ENCODE measurements around the gene PLPP3. TPM values are rescaled to one million over a fixed set of nuclear protein-coding genes. Genes with fewer than 3 reads are reported as not detected.

PLPP3 gene
- total RNA-seq, 1 experiment from 2014 or later, result 26.5 TPM

GRCh38 chr1:56493826-56494225 lies 85.5 kb downstream of the PLPP3 start:
- DNase-seq (ENCODE audit: low read depth, low spot score), result no peak
- in situ Hi-C loops (cut with HindIII; ENCODE audit: low pct_unique_long_range_greater_than_20kb, low sequenced_read_pairs), result no loop called here

GRCh38 chr1:56491441-56491840 lies 87.9 kb downstream of the PLPP3 start:
- in situ Hi-C loops (cut with HindIII; ENCODE audit: low pct_unique_long_range_greater_than_20kb, low sequenced_read_pairs), result no loop called here
- no peak for DNase-seq (ENCODE audit: low read depth, low spot score)

DNA sequence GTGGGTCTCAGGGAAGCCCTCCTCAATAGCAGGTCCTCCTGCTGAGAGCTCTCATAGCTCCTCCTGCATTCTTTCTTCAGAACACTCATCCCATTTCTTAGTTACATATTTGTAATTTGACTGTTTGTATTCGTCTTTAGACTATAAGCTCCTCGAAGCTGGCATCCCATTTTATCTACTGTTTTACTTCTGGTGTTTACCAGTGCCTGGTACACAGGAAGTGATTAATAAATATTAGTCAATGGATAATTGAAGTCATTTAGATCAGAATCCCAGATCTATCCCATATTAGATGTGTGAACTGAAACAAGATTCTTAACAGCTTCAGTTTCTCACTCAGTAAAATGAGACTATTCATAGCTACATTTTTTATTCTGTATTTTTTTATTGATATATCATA lies 88.7 kb downstream of the PLPP3 start:
- no peak for DNase-seq (ENCODE audit: low read depth, low spot score)
- in situ Hi-C loops (cut with HindIII; ENCODE audit: low pct_unique_long_range_greater_than_20kb, low sequenced_read_pairs), result no loop called here

DNA sequence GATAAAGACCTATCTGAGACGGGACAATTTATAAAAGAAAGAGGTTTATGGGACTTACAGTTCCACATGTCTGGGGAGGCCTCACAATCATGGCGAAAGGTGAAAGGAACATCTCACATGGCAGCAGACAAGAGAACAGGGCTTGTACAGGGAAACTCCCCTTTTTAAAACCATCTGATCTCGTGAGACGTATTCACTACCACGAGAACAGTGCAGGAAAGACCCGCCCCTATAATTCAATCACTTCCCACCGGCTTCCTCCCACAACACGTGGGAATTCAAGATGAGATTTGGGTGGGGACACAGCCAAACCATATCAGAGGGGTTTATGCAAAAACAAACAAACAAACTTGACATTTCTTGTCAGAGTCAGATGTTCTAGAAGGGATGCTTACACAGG lies 89.7 kb downstream of the PLPP3 start:
- in situ Hi-C loops (cut with HindIII; ENCODE audit: low pct_unique_long_range_greater_than_20kb, low sequenced_read_pairs), result no loop called here
- DNase-seq (ENCODE audit: low read depth, low spot score), result no peak

GRCh38 chr1:56484695-56485094 lies 94.7 kb downstream of the PLPP3 start:
- no peak for DNase-seq (ENCODE audit: low read depth, low spot score)
- in situ Hi-C loops (cut with HindIII; ENCODE audit: low pct_unique_long_range_greater_than_20kb, low sequenced_read_pairs), result no loop called here

DNA sequence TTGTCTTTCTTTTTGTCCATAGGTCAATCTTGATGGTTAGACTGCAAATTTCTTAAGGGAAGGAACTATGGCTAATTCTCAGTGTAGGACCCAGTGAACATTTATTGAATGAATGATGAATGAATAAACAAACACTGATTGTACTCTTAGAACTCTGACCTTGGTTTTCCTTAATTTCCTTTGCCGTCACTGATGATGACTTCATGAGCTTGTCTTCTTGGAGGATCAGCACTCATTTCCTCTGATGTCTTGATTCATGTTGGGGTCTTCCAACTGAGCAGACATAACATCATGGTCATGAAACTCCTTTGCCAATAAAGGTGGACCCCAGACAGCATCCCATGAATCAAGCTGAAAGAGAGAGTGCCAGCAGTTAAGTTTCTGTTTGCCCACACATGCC lies 96.3 kb downstream of the PLPP3 start:
- in situ Hi-C loops (cut with HindIII; ENCODE audit: low pct_unique_long_range_greater_than_20kb, low sequenced_read_pairs), result no loop called here
- no peak for DNase-seq (ENCODE audit: low read depth, low spot score)

DNA sequence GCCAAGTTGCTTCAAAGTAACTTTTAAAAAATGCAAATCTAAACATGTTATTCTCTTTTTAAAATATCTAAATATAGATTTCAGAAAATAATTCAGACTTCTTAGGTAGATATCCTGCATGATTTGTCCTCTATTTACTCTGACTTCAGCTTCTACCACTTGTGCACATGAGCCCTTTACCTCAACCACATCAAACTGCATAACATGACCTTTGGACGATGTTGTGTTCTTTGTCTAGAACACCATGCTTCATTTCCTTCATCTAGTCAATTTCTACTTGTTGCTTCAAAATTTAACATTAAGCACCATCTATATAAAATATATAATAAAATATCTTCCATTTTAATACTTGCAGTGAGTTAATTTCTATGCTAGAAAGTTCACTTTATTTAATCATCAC lies 96.9 kb downstream of the PLPP3 start:
- in situ Hi-C loops (cut with HindIII; ENCODE audit: low pct_unique_long_range_greater_than_20kb, low sequenced_read_pairs), result no loop called here
- DNase-seq (ENCODE audit: low read depth, low spot score), result no peak

- DNase-seq (ENCODE audit: low read depth, low spot score), result no peak
- in situ Hi-C loops (cut with HindIII; ENCODE audit: low pct_unique_long_range_greater_than_20kb, low sequenced_read_pairs), result no loop called here
Measured at GRCh38 chr1:56481140-56481694, 98.1 kb downstream of the PLPP3 start.

DNA sequence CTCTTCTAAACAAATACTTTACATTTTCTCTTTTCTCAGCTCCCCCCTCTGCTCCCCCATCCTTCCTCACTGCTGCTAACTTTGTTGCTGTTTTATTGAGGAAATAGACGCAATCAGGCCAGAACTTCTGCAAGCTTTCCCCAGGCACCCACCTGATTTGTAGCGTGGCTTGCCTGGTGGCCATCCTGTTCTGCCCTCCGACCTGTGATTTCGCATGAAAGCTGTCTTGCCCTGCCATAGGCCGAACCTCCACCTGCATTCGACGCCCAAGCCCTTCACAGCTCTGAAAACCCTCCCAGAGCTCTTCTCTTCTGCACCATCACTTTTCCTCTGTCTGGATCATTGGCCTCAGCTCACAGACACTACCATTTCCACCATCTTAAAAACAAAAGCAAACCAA lies 100.6 kb downstream of the PLPP3 start:
- in situ Hi-C loops (cut with HindIII; ENCODE audit: low pct_unique_long_range_greater_than_20kb, low sequenced_read_pairs), result no loop called here
- DNase-seq (ENCODE audit: low read depth, low spot score), result no peak

GRCh38 chr1:56477164-56478111 lies 101.9 kb downstream of the PLPP3 start:
- in situ Hi-C loops (cut with HindIII; ENCODE audit: low pct_unique_long_range_greater_than_20kb, low sequenced_read_pairs), result no loop called here
- DNase-seq (ENCODE audit: low read depth, low spot score), result peak; percentile 28

- no peak for DNase-seq (ENCODE audit: low read depth, low spot score)
- in situ Hi-C loops (cut with HindIII; ENCODE audit: low pct_unique_long_range_greater_than_20kb, low sequenced_read_pairs), result no loop called here
Measured at GRCh38 chr1:56473582-56474270, 105.6 kb downstream of the PLPP3 start.

DNA sequence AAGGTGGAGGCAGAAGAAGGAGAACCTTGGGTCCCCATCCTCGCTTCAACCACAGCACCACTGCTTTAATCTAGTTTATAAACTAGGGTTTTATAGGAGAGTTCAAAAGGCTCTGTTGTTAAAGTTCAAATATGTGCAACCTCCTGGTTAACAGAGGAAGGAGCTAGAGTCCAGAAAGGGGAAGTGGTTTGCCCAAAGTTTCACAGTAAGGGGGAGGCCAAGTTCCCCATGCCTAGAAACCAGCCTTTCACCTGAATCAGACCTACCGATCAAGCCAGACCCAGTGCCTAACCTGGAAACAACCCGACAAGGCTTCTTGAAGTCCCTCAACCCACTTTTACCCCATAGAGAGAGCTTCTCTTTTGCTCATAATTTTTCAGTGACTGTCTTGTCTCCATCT lies 106.5 kb downstream of the PLPP3 start:
- in situ Hi-C loops (cut with HindIII; ENCODE audit: low pct_unique_long_range_greater_than_20kb, low sequenced_read_pairs), result no loop called here
- DNase-seq (ENCODE audit: low read depth, low spot score), result no peak

- in situ Hi-C loops (cut with HindIII; ENCODE audit: low pct_unique_long_range_greater_than_20kb, low sequenced_read_pairs), result no loop called here
- no peak for DNase-seq (ENCODE audit: low read depth, low spot score)
Measured at GRCh38 chr1:56469640-56470371, 109.6 kb downstream of the PLPP3 start.

GRCh38 chr1:56468518-56468917 lies 110.8 kb downstream of the PLPP3 start:
- in situ Hi-C loops (cut with HindIII; ENCODE audit: low pct_unique_long_range_greater_than_20kb, low sequenced_read_pairs), result no loop called here
- DNase-seq (ENCODE audit: low read depth, low spot score), result no peak

GRCh38 chr1:56466538-56466937 lies 112.8 kb downstream of the PLPP3 start:
- in situ Hi-C loops (cut with HindIII; ENCODE audit: low pct_unique_long_range_greater_than_20kb, low sequenced_read_pairs), result no loop called here
- DNase-seq (ENCODE audit: low read depth, low spot score), result no peak

DNA sequence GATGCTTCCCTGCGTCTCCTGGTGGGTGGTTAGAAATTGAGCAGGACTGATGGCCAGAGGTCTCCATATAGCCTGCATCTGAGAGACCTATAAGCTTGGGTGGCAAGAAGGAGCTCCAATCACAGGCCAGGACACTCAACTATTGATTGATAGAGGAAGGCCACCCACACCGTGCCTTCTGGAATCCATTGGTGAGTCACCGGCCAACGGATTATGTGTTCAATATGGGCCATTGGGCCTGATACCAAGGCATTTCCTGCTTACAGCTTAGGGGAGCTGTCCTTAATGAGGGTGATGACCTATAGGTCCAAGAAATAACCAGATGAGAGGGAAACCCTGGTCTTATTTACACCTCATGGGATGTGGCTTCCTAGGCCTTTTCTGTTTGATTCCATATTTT lies 115.1 kb downstream of the PLPP3 start:
- DNase-seq (ENCODE audit: low read depth, low spot score), result no peak
- in situ Hi-C loops (cut with HindIII; ENCODE audit: low pct_unique_long_range_greater_than_20kb, low sequenced_read_pairs), result no loop called here

DNA sequence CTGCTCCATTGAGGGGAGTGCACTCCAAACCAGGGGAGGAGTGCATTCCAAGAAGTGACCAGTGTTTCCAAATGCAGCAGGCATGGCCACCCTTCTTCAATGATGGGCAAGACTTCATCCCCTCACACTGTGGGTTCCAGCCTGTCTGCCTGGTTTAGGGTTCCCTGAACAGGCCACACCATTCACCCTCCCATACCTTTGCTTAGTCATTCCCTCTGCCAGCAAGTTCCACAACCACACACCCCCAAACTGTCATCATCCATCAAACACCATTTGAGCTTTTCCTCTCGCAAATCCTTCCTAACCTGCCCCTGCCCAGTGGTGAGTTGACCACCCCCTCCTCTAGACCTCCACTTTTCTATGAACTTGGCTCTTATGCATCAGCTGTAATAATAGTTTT lies 116.0 kb downstream of the PLPP3 start:
- no peak for DNase-seq (ENCODE audit: low read depth, low spot score)
- in situ Hi-C loops (cut with HindIII; ENCODE audit: low pct_unique_long_range_greater_than_20kb, low sequenced_read_pairs), result no loop called here

- DNase-seq (ENCODE audit: low read depth, low spot score), result no peak
- in situ Hi-C loops (cut with HindIII; ENCODE audit: low pct_unique_long_range_greater_than_20kb, low sequenced_read_pairs), result no loop called here
Measured at GRCh38 chr1:56462209-56462608, 117.2 kb downstream of the PLPP3 start.

Measured in SK-MEL-5 (cell line).